ENCODE data around the gene HMX1.

Gene HMX1

GRCh38 chr4:8855818-8856245 is 15.8 kb downstream of the HMX1 start:
- no peak for DNase-seq (ENCODE audit: low read depth)

DNA sequence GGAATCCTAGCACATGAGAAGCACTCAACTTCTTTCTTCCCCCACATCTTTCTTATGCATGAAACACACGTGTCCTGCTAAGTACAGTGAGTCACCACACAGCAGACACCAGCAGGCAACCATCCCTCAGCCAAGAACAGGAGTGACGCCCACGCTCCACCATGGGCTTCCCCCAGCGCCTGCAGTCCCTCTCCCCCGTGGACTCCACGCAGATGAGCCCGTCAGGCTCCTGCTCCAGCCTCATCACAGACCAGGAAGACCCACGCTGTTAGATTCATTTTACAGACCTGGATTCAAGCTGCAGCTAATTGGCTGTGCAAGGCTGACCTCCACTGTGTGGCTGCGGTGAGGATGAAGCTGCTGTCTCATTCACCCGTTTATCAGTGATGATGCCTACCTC is 16.7 kb downstream of the HMX1 start:
- DNase-seq (ENCODE audit: low read depth) = no peak

- DNase-seq (ENCODE audit: low read depth) = no peak
These were observed 17.6 kb downstream of the HMX1 start for GRCh38 chr4:8854016-8854415.

DNA sequence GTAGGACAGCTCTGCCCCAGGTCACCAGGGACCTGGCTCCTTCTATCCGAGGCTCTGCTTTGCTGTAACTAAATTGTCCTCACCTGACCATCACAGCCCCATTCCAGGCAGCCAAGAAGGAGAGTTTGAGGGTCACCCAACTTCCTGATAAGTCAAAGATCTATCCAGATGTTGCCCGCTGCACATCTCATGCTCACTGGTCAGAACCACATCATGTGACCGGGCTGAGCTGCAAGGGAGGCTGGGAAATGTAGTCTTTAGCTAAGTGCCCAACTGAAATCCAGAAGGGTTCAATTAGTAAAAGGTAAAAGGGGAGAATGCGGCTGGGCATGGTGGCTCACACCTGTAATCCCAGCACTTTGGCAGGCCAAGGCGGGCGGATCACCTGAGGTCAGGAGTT is 18.4 kb downstream of the HMX1 start:
- DNase-seq (ENCODE audit: low read depth) = no peak

- no peak for DNase-seq (ENCODE audit: low read depth)
These were observed 19.4 kb downstream of the HMX1 start for GRCh38 chr4:8852118-8852704.

DNA sequence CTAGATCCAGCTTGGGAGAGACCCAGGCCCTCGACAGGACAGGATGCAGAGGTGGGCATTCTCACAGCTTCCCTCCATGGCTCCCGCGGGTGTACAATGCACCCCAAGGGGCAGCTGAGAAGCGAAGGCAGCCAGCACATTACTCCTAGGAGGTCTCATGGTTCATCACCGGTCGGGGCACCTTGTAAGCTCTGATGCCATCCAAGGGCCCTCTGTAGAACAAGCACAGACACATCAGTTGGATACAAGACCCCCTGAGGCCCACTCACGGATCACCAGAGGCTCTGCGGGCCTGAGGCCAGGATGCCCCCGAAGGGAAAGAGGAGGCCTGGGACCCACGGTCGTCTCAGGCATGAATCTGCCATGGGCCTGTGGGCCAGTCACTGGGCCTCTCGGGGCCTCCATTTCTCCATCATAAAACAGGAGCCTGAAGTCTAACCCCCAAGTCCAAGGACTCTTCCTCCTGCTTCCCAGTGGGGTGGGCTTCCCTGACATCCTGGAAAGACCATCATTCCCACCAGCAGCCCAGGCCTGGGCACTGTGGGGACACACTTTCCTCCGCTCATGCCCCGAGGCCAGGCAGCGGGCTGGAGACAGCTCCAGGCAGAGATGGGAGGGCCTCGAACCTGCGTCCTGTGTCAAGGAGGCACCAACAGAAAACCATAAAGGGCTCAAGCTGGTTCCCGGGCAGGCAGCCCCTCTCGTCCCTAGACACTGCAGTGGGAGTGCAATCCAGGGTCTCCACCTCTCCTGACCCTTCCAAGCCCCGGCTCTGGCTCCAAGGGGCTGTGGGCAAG is 20.1 kb downstream of the HMX1 start:
- no peak for DNase-seq (ENCODE audit: low read depth)

GRCh38 chr4:8850830-8851188 is 20.8 kb downstream of the HMX1 start:
- no peak for DNase-seq (ENCODE audit: low read depth)

DNA sequence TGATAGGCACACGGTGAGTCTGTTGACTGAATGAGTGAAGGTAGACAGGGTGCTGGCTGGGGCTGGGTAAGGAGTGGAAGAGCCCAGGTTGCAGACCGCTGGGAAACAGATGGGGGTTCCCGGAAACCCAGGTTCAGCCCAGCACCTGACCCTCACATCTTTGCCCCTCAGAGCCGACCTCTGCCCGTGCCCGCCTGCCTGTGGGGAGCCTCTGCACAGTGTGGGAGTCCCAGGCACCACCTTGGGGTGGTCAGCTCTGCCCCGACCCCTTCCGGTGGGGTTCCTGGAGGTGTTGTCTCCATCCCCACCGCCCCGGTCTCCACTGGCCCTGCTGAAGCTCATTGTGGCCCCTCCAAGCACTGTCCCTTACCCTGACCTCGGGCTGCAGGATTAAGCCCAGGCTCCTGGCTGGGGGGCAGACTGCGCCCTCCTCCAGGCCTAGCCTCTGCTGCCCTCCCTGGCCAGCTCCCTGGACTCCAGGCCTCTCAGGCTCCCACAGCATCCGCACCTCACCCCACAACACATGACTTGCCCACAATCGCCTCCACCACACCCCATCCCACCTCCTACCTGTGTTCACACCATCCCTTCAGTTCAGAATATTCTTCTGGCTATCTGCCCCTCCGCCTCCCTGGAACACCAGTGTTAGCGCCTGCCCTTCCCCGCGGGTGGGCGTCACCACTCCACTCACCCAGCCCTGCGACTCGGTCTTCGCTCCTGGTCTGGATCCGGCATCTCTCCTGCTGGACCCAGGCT is 21.4 kb downstream of the HMX1 start:
- DNase-seq (ENCODE audit: low read depth) = no peak

- DNase-seq (ENCODE audit: low read depth) = no peak
These were observed 22.2 kb downstream of the HMX1 start for GRCh38 chr4:8849266-8850073.

DNA sequence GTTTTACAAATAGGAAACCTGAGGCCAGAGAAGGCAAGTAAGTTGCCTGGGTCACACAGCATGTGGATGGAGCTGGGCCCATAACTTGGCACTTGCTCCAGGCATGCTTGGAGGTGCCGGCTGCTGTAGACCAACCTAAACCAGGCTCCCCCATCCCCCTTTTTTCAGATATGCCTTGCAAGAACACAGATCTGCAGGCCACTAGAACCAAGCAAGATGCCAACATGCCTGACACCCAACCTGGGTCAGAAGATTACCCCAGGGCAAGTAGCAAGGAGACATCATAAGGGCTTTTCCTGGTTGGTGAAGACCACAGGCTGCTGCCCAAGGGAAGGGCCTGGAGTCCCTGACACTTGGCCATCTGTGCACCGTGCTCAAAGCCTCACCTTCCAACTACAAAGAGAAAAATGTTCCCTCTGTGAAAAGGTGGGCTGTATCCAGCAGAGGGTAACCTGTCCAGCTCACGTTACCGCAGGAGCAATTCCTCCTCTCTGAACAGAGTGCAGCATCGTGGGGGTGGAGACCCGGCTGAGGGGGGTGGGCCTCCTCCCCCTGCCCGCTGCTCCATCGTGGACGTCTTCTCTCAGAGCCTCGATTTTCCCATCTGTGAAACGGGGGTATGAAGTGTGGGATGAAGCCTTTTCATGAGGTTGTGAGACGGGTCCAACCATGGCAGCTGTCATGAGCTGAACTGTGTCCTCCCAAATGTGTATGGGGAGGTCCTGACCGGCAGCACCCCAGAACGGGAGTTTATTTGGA is 23.0 kb downstream of the HMX1 start:
- DNase-seq (ENCODE audit: low read depth) = no peak

- DNase-seq (ENCODE audit: low read depth) = no peak
These were observed 23.9 kb downstream of the HMX1 start for GRCh38 chr4:8847764-8848163.

DNA sequence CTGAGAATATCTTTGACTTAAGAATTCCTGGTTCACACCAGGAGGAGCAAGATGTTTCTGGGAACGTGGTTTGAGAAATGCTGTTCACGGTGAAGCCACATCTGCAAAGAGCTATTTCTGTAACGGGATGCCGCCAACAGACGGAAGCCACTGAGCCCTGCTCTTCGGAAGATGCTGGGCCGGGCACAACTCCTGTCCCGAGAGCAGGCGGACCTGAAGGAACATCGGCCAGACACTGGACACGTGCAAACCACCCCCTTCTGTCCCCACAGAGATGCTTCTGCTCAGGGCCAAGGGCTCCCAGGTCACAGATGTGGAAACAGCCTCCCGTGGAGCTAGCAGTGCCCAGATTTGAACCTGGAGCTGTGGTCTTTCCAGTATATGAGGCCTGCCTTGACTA is 24.3 kb downstream of the HMX1 start:
- DNase-seq (ENCODE audit: low read depth) = no peak

DNA sequence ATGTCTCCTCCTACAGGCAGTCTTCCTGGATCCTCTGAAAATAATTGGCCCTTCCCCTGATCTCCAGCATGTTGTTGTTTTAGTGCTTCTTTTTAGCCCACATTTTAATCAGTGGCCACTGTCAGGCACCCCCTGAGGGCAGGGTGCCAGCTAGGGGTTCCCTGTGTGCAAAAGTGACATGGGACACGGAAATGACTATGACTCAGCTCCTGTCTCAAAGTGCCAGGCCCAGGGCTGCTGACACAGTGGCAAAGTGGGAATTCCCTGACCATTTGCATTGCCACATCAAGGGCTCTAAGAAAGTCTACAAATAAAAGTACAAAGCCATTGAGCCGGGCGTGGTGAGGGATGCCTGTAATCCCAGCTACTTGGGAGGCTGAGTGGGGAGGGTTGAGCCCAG is 24.8 kb downstream of the HMX1 start:
- no peak for DNase-seq (ENCODE audit: low read depth)

DNA sequence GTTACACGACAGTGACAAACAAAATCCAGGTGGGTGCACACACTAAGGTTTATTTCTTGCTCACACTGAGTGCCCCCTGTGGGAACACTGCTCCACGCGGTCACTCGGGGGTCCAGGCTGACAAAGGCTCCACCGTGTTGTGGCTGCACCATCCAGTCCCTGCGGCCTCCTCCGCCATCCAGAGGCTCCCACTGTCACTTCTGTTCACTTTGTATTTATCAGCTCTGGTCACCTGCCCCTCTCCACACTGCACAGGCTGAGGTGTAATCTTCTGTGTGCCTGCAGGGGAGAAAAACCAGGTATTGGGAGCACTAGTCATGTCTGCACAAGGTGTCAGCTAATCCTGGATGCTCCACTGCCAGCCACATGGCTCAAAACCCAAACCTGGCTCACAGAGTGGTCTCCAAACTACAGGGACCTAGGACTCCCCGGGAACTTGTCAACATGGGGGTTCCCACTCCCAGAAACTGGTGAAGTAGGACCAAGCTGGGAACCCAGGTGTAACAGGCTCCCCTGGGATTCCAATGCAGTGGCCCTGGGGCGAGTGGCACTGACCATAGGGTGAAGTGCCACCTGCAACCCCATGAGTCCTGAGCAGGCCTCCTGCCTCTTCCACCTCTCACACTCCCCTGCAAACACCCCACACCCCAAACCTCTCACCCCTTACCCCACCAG is 25.5 kb downstream of the HMX1 start:
- no peak for DNase-seq (ENCODE audit: low read depth)

- DNase-seq (ENCODE audit: low read depth) = no peak
These were observed 26.5 kb downstream of the HMX1 start for GRCh38 chr4:8844976-8845690.

GRCh38 chr4:8843597-8843996 is 28.0 kb downstream of the HMX1 start:
- no peak for DNase-seq (ENCODE audit: low read depth)

DNA sequence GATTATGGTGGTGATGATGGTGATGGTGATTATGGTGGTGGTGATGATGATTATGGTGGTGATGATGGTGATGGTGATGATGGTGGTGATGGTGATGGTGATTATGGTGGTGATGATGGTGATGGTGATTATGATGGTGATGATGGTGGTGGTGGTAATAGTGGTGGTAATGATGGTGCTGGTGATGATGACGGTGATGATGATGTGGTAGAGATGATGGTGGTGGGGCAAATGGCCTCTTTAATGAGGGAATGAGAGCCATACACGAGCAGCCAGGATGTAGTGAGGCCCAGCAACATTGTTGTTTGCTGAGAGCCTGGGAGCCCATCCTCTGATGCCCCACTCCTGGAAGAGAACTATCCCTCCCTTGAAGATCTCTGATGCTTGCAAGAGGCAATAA is 29.0 kb downstream of the HMX1 start:
- no peak for DNase-seq (ENCODE audit: low read depth)

GRCh38 chr4:8841678-8842268 is 29.9 kb downstream of the HMX1 start:
- no peak for DNase-seq (ENCODE audit: low read depth)

GRCh38 chr4:8840816-8841455 is 30.7 kb downstream of the HMX1 start:
- DNase-seq (ENCODE audit: low read depth) = no peak
